NCI-H526 treated with DMSO at 0.1 percent for 48 hours (cell line): ENCODE data around the gene COQ10B.

ENCODE experiments used
- DNase-seq: peaks from one replicate; lab custom pipeline; 2025; lab: John Stamatoyannopoulos, UW

The COQ10B gene

GRCh38 chr2:197500503-197501131 is 47.3 kb downstream of the COQ10B start:
- DNase-seq, result peak; percentile 53

- no peak for DNase-seq
Observed at GRCh38 chr2:197502201-197502600, 48.8 kb downstream of the COQ10B start.

GRCh38 chr2:197502685-197503084 is 49.3 kb downstream of the COQ10B start:
- DNase-seq, result no peak

GRCh38 chr2:197504000-197504399 is 50.6 kb downstream of the COQ10B start:
- no peak for DNase-seq

- no peak for DNase-seq
Observed at GRCh38 chr2:197504512-197504911, 51.2 kb downstream of the COQ10B start.

GRCh38 chr2:197506658-197507057 is 53.3 kb downstream of the COQ10B start:
- no peak for DNase-seq

- no peak for DNase-seq
Observed at GRCh38 chr2:197513915-197514314, 60.6 kb downstream of the COQ10B start.

- no peak for DNase-seq
Observed at GRCh38 chr2:197514754-197515153, 61.4 kb downstream of the COQ10B start.

GRCh38 chr2:197515315-197515738 is 62.0 kb downstream of the COQ10B start:
- DNase-seq, result no peak

GRCh38 chr2:197515739-197516392 is 62.5 kb downstream of the COQ10B start, which contains the start of gene MOB4:
Gene MOB4 (plus strand): TSS chr2:197516066. CDS start chr2:197516087, 21 bp downstream.
- peak; percentile 94 for DNase-seq

- DNase-seq, result peak; percentile 37
Observed at GRCh38 chr2:197516393-197516761, 63.0 kb downstream of the COQ10B start.

GRCh38 chr2:197517150-197517549 is 63.8 kb downstream of the COQ10B start:
- no peak for DNase-seq
